ENCODE results near the gene LRRC28. TPM values are rescaled to one million over a fixed set of nuclear protein-coding genes. Genes with fewer than 3 reads are reported as not detected.
"Not testable (repeated sequence)": the region's sequence is repeated elsewhere in the genome, so short reads cannot be mapped to it uniquely, and the experiment has no call there.

The LRRC28 gene
- total RNA-seq, 1 donor from 2014 or later: 14.6 TPM

DNA sequence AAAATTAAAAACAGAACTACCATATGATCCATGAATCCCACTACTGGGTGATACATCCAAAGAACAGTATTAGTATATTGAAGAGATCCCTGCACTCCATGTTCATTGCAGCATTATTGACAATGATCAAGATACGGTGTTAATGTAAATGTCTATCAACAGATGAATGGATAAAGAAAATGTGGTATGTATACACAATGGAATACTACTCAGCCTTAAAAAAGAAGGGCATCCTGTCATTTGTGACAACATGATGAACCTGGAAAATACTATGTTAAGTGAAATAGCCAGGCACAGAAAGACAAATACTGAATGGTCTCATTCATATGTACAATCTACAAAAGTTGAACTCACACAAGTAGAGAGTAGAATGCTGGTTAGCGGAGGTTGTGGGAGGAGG, 18.5 kb upstream of the LRRC28 start:
- H3K36me3 Mint-ChIP-seq (ENCODE audit: low read depth): no peaks in the 10 kb centered on the region
- no peak for DNase-seq (ENCODE audit: low spot score)
- no peak overlapping the region for H3K27ac Mint-ChIP-seq
- H3K4me3 Mint-ChIP-seq (ENCODE audit: low read depth): no peak overlapping the region
- peaks cover 2% of the 10 kb centered on the region for H3K27me3 Mint-ChIP-seq (ENCODE audit: low read depth)
- peaks cover 5% of the 10 kb centered on the region for H3K9me3 Mint-ChIP-seq
- peaks cover 4% of the 10 kb centered on the region for H3K4me1 Mint-ChIP-seq (ENCODE audit: low read depth)
- intact Hi-C loops (cut with micrococcal nuclease): no loop called here

DNA sequence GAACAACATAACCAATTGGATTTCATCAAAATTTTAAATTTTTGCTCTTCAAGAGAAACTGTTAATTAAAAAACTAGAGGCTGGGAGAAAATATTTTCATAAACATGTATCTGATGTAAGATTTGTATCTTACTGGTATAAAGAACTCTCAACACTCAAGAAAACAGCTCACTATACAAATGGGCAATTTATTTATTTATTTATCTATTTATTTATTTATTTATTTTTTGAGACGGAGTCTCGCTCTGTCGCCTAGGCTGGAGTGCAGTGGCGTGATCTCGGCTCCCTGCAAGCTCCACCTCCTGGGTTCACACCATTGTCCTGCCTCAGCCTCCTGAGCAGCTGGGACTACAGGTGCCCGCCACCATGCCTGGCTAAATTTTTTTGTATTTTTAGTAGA, 17.1 kb upstream of the LRRC28 start:
- H3K4me3 Mint-ChIP-seq (ENCODE audit: low read depth); H3K9me3 Mint-ChIP-seq; H3K36me3 Mint-ChIP-seq (ENCODE audit: low read depth); intact Hi-C loops (cut with micrococcal nuclease); H3K27ac Mint-ChIP-seq; H3K27me3 Mint-ChIP-seq (ENCODE audit: low read depth); H3K4me1 Mint-ChIP-seq (ENCODE audit: low read depth); DNase-seq (ENCODE audit: low spot score): not testable (repeated sequence)

GRCh38 chr15:99238849-99239248, 12.4 kb upstream of the LRRC28 start:
- H3K4me1 Mint-ChIP-seq (ENCODE audit: low read depth): peaks cover 15% of the 10 kb centered on the region

GRCh38 chr15:99239545-99240198, 11.6 kb upstream of the LRRC28 start:
- Mint-ChIP-seq H3K4me1 (ENCODE audit: low read depth) (peaks cover 15% of the 10 kb centered on the region), H3K36me3 (ENCODE audit: low read depth) (no peaks in the 10 kb centered on the region)
- no peak for DNase-seq (ENCODE audit: low spot score)

More at GRCh38 chr15:99238849-99239248, 12.4 kb upstream of the LRRC28 start:
- H3K9me3 Mint-ChIP-seq: no peaks in the 10 kb centered on the region
- no peak for DNase-seq (ENCODE audit: low spot score)
- H3K27me3 Mint-ChIP-seq (ENCODE audit: low read depth): peaks cover 2% of the 10 kb centered on the region
- no peak overlapping the region for H3K4me3 Mint-ChIP-seq (ENCODE audit: low read depth)
- intact Hi-C loops (cut with micrococcal nuclease): no loop called here
- no peak overlapping the region for H3K27ac Mint-ChIP-seq
- no peaks in the 10 kb centered on the region for H3K36me3 Mint-ChIP-seq (ENCODE audit: low read depth)

GRCh38 chr15:99241752-99242151, 9.5 kb upstream of the LRRC28 start:
- no peak for DNase-seq (ENCODE audit: low spot score)
- H3K4me3 Mint-ChIP-seq (ENCODE audit: low read depth): no peak overlapping the region
- no peak overlapping the region for H3K27ac Mint-ChIP-seq
- H3K36me3 Mint-ChIP-seq (ENCODE audit: low read depth): no peaks in the 10 kb centered on the region
- H3K27me3 Mint-ChIP-seq (ENCODE audit: low read depth): peaks cover 2% of the 10 kb centered on the region
- H3K4me1 Mint-ChIP-seq (ENCODE audit: low read depth): peaks cover 15% of the 10 kb centered on the region
- intact Hi-C loops (cut with micrococcal nuclease): no loop called here
- no peaks in the 10 kb centered on the region for H3K9me3 Mint-ChIP-seq

More at GRCh38 chr15:99239545-99240198, 11.6 kb upstream of the LRRC28 start:
- H3K27me3 Mint-ChIP-seq (ENCODE audit: low read depth): peaks cover 2% of the 10 kb centered on the region
- no peak overlapping the region for H3K4me3 Mint-ChIP-seq (ENCODE audit: low read depth)
- H3K9me3 Mint-ChIP-seq: no peaks in the 10 kb centered on the region
- H3K27ac Mint-ChIP-seq: no peak overlapping the region
- intact Hi-C loops (cut with micrococcal nuclease): no loop called here

- no peak for DNase-seq (ENCODE audit: low spot score)
- Mint-ChIP-seq H3K27me3 (ENCODE audit: low read depth) (peaks cover 2% of the 10 kb centered on the region), H3K4me3 (ENCODE audit: low read depth) (no peak overlapping the region), H3K4me1 (ENCODE audit: low read depth) (peaks cover 13% of the 10 kb centered on the region), H3K36me3 (ENCODE audit: low read depth) (no peaks in the 10 kb centered on the region), H3K9me3 (no peaks in the 10 kb centered on the region), H3K27ac (no peak overlapping the region)
- intact Hi-C loops (cut with micrococcal nuclease): no loop called here
These were observed 7.0 kb upstream of the LRRC28 start for GRCh38 chr15:99244306-99244705.

DNA sequence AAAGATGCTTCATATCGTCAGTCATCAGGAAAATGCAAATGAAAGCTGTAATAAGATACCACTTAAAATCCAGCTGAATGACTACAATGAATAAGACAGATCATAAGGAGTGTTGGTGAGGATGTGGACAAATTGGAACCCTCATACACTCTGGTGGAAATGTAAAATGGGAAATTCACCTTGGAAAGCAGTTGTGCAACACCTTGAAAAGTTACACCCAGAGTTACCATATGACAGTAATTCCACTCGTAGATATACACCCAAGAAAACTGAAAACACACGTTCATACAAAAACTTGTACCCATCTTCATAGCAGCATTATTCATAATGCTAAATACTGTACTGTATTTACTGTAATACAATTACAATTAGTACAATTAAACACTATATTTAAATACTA, 4.2 kb upstream of the LRRC28 start:
- Mint-ChIP-seq H3K4me1 (ENCODE audit: low read depth) (peaks cover 10% of the 10 kb centered on the region), H3K27ac (no peak overlapping the region), H3K27me3 (ENCODE audit: low read depth) (peaks cover 2% of the 10 kb centered on the region), H3K36me3 (ENCODE audit: low read depth) (peaks cover 6% of the 10 kb centered on the region), H3K9me3 (peaks cover 5% of the 10 kb centered on the region), H3K4me3 (ENCODE audit: low read depth) (no peak overlapping the region)
- DNase-seq (ENCODE audit: low spot score): no peak
- intact Hi-C loops (cut with micrococcal nuclease): no loop called here

DNA sequence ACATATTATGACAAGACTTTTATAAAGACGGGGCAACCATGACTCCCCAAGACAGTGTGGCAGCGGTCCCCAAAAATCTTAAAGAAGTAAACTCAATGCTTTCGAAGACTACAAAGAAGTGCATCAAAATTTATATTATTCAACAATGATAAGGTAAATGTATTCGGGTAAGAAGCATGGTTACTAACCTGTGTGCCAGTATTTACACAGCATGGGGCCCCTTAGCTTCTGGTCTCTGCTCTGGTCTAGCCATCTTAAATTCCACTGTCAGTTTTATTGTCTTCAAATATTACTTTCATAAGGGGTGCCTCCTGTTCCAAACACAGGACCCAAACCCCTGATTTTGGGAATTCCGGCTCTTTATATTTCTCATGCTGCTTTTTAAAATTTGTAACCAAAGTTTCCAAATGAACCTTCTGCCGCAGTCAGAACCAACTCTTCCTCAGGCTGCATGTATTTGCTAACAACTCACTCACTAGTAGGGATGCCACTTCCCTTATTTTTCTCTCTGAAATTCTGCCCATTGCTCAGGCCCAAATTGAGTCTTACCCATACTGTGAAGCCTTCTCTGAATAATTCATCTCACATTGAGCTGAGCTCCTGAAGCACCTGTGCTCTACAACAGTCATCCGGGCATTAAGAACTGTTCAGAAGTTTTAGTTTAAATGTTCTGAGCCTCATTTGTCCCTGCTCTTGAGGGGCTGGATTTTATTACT, 3.1 kb upstream of the LRRC28 start:
- no peak overlapping the region for H3K4me3 Mint-ChIP-seq (ENCODE audit: low read depth)
- no peak for DNase-seq (ENCODE audit: low spot score)
- H3K27me3 Mint-ChIP-seq (ENCODE audit: low read depth): peaks cover 2% of the 10 kb centered on the region
- peaks cover 6% of the 10 kb centered on the region for H3K36me3 Mint-ChIP-seq (ENCODE audit: low read depth)
- H3K9me3 Mint-ChIP-seq: peaks cover 5% of the 10 kb centered on the region
- peaks cover 18% of the 10 kb centered on the region for H3K4me1 Mint-ChIP-seq (ENCODE audit: low read depth)
- no peak overlapping the region for H3K27ac Mint-ChIP-seq
- intact Hi-C loops (cut with micrococcal nuclease): no loop called here

DNA sequence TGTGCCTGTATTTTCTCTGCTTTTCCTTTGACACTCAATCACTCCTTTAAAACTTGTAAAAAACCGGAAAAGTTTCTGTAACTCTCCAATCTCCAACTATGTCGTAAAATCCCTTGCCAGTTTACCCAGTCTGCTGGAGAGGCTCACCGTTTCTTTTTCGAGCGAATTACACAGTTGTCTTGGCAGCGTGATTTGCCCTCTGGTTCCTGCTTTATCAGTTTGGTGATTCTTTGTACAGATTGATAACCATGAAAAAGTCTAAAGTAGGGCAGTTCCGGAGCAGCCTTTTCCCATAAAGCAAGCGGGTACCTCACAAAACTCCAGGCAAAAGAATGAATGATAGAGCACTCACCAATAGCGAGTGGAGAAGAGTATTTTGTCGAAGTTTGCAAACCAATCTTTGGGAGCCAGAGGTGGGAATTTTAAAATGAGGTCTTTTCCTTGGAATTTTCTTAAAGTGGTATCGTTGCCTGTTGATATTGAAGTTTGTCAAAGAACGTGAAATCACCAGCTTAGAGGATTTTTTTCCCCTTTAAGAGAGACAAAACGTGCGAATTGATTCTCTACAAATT, 1.9 kb upstream of the LRRC28 start, which contains the start of gene TTC23:
Gene TTC23, minus strand, starts transcription at position 312 of the 572 bp plus-strand sequence. CDS start 20,869 bp downstream, outside the sequence.
- H3K4me3 Mint-ChIP-seq (ENCODE audit: low read depth): peak within 1 kb of the TSS; percentile 85
- no peak within 1 kb of the TSS for H3K27ac Mint-ChIP-seq
- H3K4me1 Mint-ChIP-seq (ENCODE audit: low read depth): peaks cover 26% of the 10 kb centered on the region
- no peak for DNase-seq (ENCODE audit: low spot score)
- intact Hi-C loops (cut with micrococcal nuclease): no loop called here
- H3K36me3 Mint-ChIP-seq (ENCODE audit: low read depth): peaks cover 6% of the 10 kb centered on the region
- H3K27me3 Mint-ChIP-seq (ENCODE audit: low read depth): no peaks in the 10 kb centered on the region
- H3K9me3 Mint-ChIP-seq: peaks cover 5% of the 10 kb centered on the region

- DNase-seq (ENCODE audit: low spot score): no peak
- intact Hi-C loops (cut with micrococcal nuclease): loop anchor here (5.0 kb wide), 3 partner anchors 317 to 1352 kb away; partner anchors contain the start of genes ASB7, LINS1 and MEF2A
- Mint-ChIP-seq H3K9me3 (peaks cover 5% of the 10 kb centered on the region), H3K27me3 (ENCODE audit: low read depth) (no peaks in the 10 kb centered on the region), H3K36me3 (ENCODE audit: low read depth) (peaks cover 6% of the 10 kb centered on the region), H3K27ac (no peak overlapping the region), H3K4me1 (ENCODE audit: low read depth) (peaks cover 26% of the 10 kb centered on the region), H3K4me3 (ENCODE audit: low read depth) (peak overlapping the region; percentile 85)
These were observed 1.3 kb upstream of the LRRC28 start for GRCh38 chr15:99250001-99250400.

GRCh38 chr15:99250494-99250856, 806 bp upstream of the LRRC28 start:
- no peak for DNase-seq (ENCODE audit: low spot score)
- H3K4me3 Mint-ChIP-seq (ENCODE audit: low read depth): peak overlapping the region; percentile 85
- peaks cover 6% of the 10 kb centered on the region for H3K36me3 Mint-ChIP-seq (ENCODE audit: low read depth)
- no peaks in the 10 kb centered on the region for H3K27me3 Mint-ChIP-seq (ENCODE audit: low read depth)
- intact Hi-C loops (cut with micrococcal nuclease): loop anchor here (5.0 kb wide), 3 partner anchors 317 to 1352 kb away; partner anchors contain the start of genes ASB7, LINS1 and MEF2A
- peaks cover 5% of the 10 kb centered on the region for H3K9me3 Mint-ChIP-seq
- peaks cover 26% of the 10 kb centered on the region for H3K4me1 Mint-ChIP-seq (ENCODE audit: low read depth)
- peak overlapping the region; percentile 82 for H3K27ac Mint-ChIP-seq

GRCh38 chr15:99252326-99252725, 1.0 kb downstream of the LRRC28 start:
- Mint-ChIP-seq H3K27ac (no peak overlapping the region), H3K27me3 (ENCODE audit: low read depth) (no peaks in the 10 kb centered on the region), H3K4me3 (ENCODE audit: low read depth) (peak overlapping the region; percentile 85), H3K36me3 (ENCODE audit: low read depth) (peaks cover 18% of the 10 kb centered on the region), H3K4me1 (ENCODE audit: low read depth) (peaks cover 26% of the 10 kb centered on the region), H3K9me3 (peaks cover 5% of the 10 kb centered on the region)
- intact Hi-C loops (cut with micrococcal nuclease): loop anchor here (5.0 kb wide), 3 partner anchors 315 to 1350 kb away; partner anchors contain the start of genes ASB7, LINS1 and MEF2A
- DNase-seq (ENCODE audit: low spot score): no peak
